GM19240 (cell line): ENCODE data around the gene LRRK1.

Source experiments
- DNase-seq: peaks from one replicate; pipeline ENCODE4 v3.0.0; 2011; ENCODE audit warnings: low spot score; ENCODE audit not compliant: insufficient read length

Gene LRRK1

GRCh38 chr15:100909989-100910955, 8.9 kb upstream of the LRRK1 start:
- no peak for DNase-seq

- no peak for DNase-seq
These were observed 8.1 kb upstream of the LRRK1 start for GRCh38 chr15:100911086-100911485.

- no peak for DNase-seq
These were observed 5.2 kb upstream of the LRRK1 start for GRCh38 chr15:100913961-100914360.

- no peak for DNase-seq
These were observed 4.3 kb upstream of the LRRK1 start for GRCh38 chr15:100914876-100915275.

- peak; percentile 94 for DNase-seq
These were observed 995 bp upstream of the LRRK1 start for GRCh38 chr15:100918034-100918689.

GRCh38 chr15:100919481-100920405, 586 bp downstream of the LRRK1 start:
- DNase-seq, result no peak

- DNase-seq, result no peak
These were observed 1.5 kb downstream of the LRRK1 start for GRCh38 chr15:100920516-100921135.

- DNase-seq, result no peak
These were observed 3.3 kb downstream of the LRRK1 start for GRCh38 chr15:100922192-100923040.

- DNase-seq, result no peak
These were observed 3.9 kb downstream of the LRRK1 start for GRCh38 chr15:100923076-100923475.

GRCh38 chr15:100923902-100924301, 4.7 kb downstream of the LRRK1 start:
- no peak for DNase-seq

GRCh38 chr15:100924436-100924835, 5.3 kb downstream of the LRRK1 start:
- no peak for DNase-seq

GRCh38 chr15:100925480-100925879, 6.3 kb downstream of the LRRK1 start:
- no peak for DNase-seq

- no peak for DNase-seq
These were observed 7.1 kb downstream of the LRRK1 start for GRCh38 chr15:100926258-100926657.

GRCh38 chr15:100926971-100927756, 8.0 kb downstream of the LRRK1 start:
- DNase-seq, result no peak

- no peak for DNase-seq
These were observed 9.6 kb downstream of the LRRK1 start for GRCh38 chr15:100928632-100929280.

- no peak for DNase-seq
These were observed 10.5 kb downstream of the LRRK1 start for GRCh38 chr15:100929641-100930042.

- no peak for DNase-seq
These were observed 11.2 kb downstream of the LRRK1 start for GRCh38 chr15:100930306-100930848.

GRCh38 chr15:100931143-100931890, 12.2 kb downstream of the LRRK1 start:
- no peak for DNase-seq
